ENCODE measurements around the gene IGDCC3.

The IGDCC3 gene

DNA sequence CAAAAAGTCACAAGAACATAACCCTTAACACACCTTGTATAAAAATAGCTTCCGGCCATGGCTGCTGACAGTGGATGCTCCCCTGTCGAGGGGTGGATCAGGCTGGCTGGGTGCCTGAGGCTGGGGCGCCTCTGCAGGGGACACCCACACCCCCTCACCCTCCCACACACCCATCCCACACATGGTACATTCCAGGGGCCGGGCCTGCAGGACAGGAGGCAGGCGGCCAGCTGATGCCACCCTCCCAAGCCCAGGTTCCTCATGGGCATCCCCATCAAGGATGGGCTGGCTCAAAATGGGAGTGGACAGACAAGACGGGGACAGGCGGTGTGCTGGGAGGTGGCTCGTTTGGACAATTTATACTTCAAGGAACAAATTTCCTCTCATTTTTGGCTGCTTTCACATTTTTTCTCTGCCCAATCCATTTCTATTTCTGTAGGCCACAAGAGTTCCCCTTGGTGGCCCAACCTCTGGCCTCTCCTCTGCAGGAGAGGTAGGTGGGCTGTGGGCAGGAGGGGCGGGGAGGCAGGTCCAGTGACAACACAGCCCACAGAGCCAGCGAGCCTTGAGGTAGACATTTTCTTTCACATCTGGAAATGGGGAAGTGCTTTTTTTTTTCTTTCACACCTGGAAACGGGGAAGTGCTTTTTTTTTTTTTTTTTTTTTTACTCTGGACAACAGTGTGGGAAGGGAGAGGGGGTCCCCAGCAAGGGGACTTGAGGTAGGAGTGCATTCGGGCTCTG lies 50.0 kb downstream of the IGDCC3 start:
- no peaks in the 10 kb centered on the region for H3K4me1 ChIP-seq (ENCODE audit: insufficient read depth, low read length)
- no peaks in the 10 kb centered on the region for H3K27me3 ChIP-seq (ENCODE audit: insufficient read depth, low read length, poor library complexity)
- no peak overlapping the region for H3K27ac ChIP-seq (ENCODE audit: low read length)
- no peak overlapping the region for H3K4me3 ChIP-seq (ENCODE audit: low read depth in 1 of 2, low read length in 2 of 2)
- DNase-seq = no peak
- no peak overlapping the region for H3K9ac ChIP-seq (ENCODE audit: low read depth, low read length)
- H2AFZ ChIP-seq (ENCODE audit: low read depth, low read length) = no peak overlapping the region
- no peaks in the 10 kb centered on the region; the same call in 1 of the 2 replicates for H4K20me1 ChIP-seq (ENCODE audit: insufficient read depth, low read length)
- no peak for ATAC-seq (ENCODE audit: insufficient read depth, low read depth)
- H3K36me3 ChIP-seq (ENCODE audit: insufficient read depth, low read length) = no peaks in the 10 kb centered on the region
- TF ChIP-seq, protein P1, sequence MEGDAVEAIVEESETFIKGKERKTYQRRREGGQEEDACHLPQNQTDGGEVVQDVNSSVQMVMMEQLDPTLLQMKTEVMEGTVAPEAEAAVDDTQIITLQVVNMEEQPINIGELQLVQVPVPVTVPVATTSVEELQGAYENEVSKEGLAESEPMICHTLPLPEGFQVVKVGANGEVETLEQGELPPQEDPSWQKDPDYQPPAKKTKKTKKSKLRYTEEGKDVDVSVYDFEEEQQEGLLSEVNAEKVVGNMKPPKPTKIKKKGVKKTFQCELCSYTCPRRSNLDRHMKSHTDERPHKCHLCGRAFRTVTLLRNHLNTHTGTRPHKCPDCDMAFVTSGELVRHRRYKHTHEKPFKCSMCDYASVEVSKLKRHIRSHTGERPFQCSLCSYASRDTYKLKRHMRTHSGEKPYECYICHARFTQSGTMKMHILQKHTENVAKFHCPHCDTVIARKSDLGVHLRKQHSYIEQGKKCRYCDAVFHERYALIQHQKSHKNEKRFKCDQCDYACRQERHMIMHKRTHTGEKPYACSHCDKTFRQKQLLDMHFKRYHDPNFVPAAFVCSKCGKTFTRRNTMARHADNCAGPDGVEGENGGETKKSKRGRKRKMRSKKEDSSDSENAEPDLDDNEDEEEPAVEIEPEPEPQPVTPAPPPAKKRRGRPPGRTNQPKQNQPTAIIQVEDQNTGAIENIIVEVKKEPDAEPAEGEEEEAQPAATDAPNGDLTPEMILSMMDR (IDR thresholded peaks at IDR 0.05; ENCODE audit: borderline replicate concordance, extremely low read depth, low read length, poor library complexity, severe bottlenecking) = no peak
- TF ChIP-seq EZH2 (IDR thresholded peaks at IDR 0.05; ENCODE audit: borderline replicate concordance, low read depth, low read length, severe bottlenecking) = no peak
- no peak overlapping the region for H3K4me2 ChIP-seq (ENCODE audit: insufficient read depth, low read length)
- H3K79me2 ChIP-seq (ENCODE audit: insufficient read depth, low read length) = no peaks in the 10 kb centered on the region
- H3K9me3 ChIP-seq (ENCODE audit: insufficient read depth, low read length, severe bottlenecking) = no peaks in the 10 kb centered on the region

DNA sequence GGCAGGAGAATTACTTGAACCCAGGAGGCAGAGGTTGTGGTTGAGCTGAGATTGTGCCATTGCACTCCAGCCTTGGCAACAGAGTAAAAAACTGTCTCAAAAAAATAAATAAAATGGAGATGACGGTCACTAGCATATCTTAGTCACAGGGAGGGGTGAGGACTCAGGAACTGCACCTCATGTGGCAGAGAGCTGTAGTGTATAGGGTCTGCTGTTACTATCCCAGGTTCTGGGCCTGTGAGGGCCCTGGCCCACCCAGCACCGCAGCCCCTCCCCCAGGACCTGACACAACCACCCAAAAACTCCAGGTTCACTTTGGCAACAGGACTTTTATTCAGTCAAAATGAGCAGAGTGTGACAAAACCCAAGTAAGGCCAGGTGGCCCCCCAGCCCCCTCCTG lies 51.0 kb downstream of the IGDCC3 start:
- no peaks in the 10 kb centered on the region for H3K4me1 ChIP-seq (ENCODE audit: insufficient read depth, low read length)
- no peak overlapping the region for H3K9ac ChIP-seq (ENCODE audit: low read depth, low read length)
- no peaks in the 10 kb centered on the region for H3K36me3 ChIP-seq (ENCODE audit: insufficient read depth, low read length)
- DNase-seq = no peak
- H3K27ac ChIP-seq (ENCODE audit: low read length) = no peak overlapping the region
- no peaks in the 10 kb centered on the region for H3K9me3 ChIP-seq (ENCODE audit: insufficient read depth, low read length, severe bottlenecking)
- no peak overlapping the region for H2AFZ ChIP-seq (ENCODE audit: low read depth, low read length)
- ATAC-seq (ENCODE audit: insufficient read depth, low read depth) = no peak
- TF ChIP-seq EZH2 (IDR thresholded peaks at IDR 0.05; ENCODE audit: borderline replicate concordance, low read depth, low read length, severe bottlenecking) = no peak
- TF ChIP-seq, protein P1 (IDR thresholded peaks at IDR 0.05; ENCODE audit: borderline replicate concordance, extremely low read depth, low read length, poor library complexity, severe bottlenecking) = no peak
- no peaks in the 10 kb centered on the region for H3K79me2 ChIP-seq (ENCODE audit: insufficient read depth, low read length)
- H3K4me3 ChIP-seq (ENCODE audit: low read depth in 1 of 2, low read length in 2 of 2) = no peak overlapping the region
- no peaks in the 10 kb centered on the region for H3K27me3 ChIP-seq (ENCODE audit: insufficient read depth, low read length, poor library complexity)
- no peak overlapping the region for H3K4me2 ChIP-seq (ENCODE audit: insufficient read depth, low read length)
- H4K20me1 ChIP-seq (ENCODE audit: insufficient read depth, low read length) = no peaks in the 10 kb centered on the region; the same call in 1 of the 2 replicates

DNA sequence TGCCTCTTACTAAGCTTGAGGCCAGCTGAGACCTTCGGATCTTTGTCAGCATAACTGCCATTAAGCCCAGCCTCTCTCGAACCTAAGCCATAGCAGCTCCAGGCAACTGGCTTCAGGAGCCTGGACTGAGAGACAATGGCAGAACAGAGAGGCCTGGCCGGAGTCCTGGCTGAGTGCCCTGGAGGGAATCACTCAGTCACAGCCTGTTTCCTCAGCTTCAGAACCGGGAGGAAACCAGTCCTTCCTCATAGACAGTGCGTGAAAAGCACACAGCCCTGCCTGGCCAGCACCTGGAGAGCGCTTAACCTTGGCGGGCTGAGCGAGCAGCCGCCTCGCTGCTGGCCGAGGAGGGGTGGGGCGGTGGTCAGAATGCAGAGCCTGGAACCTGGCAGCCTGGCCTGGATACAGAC lies 51.7 kb downstream of the IGDCC3 start:
- no peaks in the 10 kb centered on the region for H3K9me3 ChIP-seq (ENCODE audit: insufficient read depth, low read length, severe bottlenecking)
- no peaks in the 10 kb centered on the region for H3K27me3 ChIP-seq (ENCODE audit: insufficient read depth, low read length, poor library complexity)
- ATAC-seq (ENCODE audit: insufficient read depth, low read depth) (no peak), DNase-seq (no peak)
- H3K4me3 ChIP-seq (ENCODE audit: low read depth in 1 of 2, low read length in 2 of 2) = no peak overlapping the region
- H3K36me3 ChIP-seq (ENCODE audit: insufficient read depth, low read length) = no peaks in the 10 kb centered on the region
- H3K27ac ChIP-seq (ENCODE audit: low read length) = no peak overlapping the region
- no peak overlapping the region for H3K4me2 ChIP-seq (ENCODE audit: insufficient read depth, low read length)
- H3K79me2 ChIP-seq (ENCODE audit: insufficient read depth, low read length) = no peaks in the 10 kb centered on the region
- H3K9ac ChIP-seq (ENCODE audit: low read depth, low read length) = no peak overlapping the region
- no peak for TF ChIP-seq EZH2 (IDR thresholded peaks at IDR 0.05; ENCODE audit: borderline replicate concordance, low read depth, low read length, severe bottlenecking)
- TF ChIP-seq, protein P1 (IDR thresholded peaks at IDR 0.05; ENCODE audit: borderline replicate concordance, extremely low read depth, low read length, poor library complexity, severe bottlenecking) = no peak
- H2AFZ ChIP-seq (ENCODE audit: low read depth, low read length) = no peak overlapping the region
- no peaks in the 10 kb centered on the region for H3K4me1 ChIP-seq (ENCODE audit: insufficient read depth, low read length)
- H4K20me1 ChIP-seq (ENCODE audit: insufficient read depth, low read length) = no peaks in the 10 kb centered on the region
